HG03439 (cell line): ENCODE measurements around the gene OXT.

Experiments used
- ATAC-seq: cut with Tn5 transposase; IDR thresholded peaks from one replicate; pipeline ENCODE4 v1.9.1; 2021; ENCODE audit warnings: mild to moderate bottlenecking, moderate library complexity; ENCODE audit not compliant: unreplicated experiment

The OXT gene

DNA sequence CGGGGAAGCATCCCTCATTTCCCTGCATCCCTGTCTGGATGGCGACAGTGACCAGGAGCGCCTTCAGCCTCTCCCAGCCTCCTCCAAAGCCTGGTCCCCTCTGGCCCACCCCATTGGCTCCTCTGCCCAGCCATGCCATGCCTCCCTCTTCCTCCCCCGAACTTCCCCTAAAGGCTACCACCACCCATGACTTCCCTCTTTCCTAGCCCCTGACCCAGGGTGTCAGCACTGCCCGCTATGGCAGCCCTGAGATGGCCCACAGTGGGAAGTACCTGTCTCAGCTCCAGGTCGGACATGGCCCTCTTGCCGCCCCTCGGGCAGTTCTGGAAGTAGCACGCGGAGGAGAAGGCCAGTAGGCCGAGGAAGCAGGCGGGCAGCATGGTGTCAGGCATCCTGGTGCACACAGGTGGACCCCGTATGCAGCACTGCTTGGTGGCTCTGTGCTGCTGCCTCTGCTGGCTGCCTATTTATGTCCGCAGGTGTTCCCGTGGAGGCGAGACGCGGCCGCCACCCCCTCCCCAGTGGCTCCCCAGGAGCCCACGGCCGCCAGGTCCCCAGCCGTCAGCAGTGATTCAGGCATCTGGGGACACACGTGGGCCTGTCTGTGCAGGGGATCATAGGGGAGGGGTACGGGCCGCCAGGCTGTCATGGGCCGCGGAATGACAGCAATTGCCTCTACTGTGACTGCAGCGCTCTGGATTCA is 13.0 kb downstream of the OXT start, which contains the start of gene AVP:
AVP (minus strand) TSS at position 442 of the 703 bp plus-strand sequence; CDS start at position 392, 50 bp downstream.
- ATAC-seq = no peak

DNA sequence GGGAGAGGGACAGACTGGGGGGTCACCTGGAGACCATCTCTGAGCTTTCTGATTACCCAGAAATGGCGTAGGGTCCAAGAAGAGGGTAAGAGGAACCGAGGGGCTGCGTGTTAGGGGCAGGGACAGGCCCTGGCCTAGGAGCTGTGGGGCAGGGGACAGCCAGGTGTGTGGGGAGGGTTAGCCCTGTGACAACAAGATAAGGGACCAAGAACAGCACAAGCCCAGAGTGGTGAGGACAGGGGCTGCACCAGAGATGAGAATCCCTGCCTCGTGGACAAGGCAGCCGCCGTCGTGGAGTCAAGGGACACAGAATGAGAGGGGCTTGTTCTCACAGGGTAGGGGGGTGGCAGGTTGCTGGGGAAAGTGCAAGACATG is 13.6 kb downstream of the OXT start:
- ATAC-seq = no peak

DNA sequence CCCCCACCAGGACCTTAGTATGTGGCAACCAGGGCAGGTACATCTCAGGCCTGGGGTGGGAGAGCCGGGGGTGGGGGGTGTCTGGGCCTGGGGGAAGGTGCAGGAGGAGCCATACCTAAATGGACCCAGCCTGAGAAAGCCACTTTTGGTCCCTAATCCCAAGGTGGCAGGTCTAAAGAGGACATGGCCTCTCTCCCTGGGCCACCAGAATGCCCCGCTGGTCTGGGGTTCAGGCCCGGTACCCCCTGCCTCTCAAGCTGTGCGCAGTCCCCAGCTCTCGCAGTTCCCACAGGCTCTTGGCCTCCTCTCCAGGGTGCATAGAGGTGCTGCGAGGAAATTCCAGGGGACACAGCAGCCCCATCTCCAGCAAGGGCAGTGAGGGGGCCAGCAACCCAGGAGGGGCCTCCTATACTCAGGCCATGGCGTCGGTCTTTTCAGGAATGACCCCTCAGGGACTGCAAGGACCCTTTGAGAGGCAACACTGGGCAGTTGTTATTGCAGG is 14.2 kb downstream of the OXT start:
- ATAC-seq = no peak

DNA sequence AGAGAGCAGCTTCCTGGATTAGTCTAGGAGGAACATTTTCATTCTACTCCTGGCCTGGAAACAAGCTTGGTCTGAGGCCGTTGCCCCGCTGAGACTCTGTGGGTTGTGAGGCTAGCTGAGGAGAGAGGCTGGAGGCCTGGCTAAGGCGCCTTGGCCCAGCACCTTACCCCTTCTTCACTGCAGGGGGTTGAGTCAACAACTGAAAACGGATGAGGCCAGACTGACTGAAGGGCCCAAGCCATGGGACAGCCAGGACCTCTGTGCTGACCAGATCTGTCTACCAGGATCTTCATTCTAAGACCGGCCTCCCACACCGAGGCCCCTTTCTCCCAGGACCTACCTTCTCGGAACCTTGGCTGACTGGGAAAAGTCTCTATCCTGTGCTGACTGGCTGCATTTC is 16.6 kb downstream of the OXT start:
- no peak for ATAC-seq

DNA sequence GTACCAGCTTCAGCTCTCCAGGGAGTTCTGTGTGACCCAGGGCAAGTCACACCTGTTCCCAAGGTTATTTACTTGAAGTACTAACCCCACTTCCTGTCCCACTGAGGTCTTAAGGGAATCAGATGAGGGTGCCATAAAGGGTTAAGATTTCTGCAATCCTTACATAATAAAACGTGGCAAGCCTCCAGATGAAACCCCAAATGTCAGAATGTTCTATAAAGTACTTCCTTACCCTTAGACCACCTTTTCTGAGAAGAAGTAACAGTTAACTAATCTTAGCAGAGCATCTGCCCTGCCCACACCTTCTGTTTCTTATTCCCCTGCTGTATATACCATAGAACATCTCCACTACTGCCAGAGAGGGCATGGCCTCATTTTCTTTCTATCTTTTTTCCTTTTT is 19.1 kb downstream of the OXT start:
- no peak for ATAC-seq

DNA sequence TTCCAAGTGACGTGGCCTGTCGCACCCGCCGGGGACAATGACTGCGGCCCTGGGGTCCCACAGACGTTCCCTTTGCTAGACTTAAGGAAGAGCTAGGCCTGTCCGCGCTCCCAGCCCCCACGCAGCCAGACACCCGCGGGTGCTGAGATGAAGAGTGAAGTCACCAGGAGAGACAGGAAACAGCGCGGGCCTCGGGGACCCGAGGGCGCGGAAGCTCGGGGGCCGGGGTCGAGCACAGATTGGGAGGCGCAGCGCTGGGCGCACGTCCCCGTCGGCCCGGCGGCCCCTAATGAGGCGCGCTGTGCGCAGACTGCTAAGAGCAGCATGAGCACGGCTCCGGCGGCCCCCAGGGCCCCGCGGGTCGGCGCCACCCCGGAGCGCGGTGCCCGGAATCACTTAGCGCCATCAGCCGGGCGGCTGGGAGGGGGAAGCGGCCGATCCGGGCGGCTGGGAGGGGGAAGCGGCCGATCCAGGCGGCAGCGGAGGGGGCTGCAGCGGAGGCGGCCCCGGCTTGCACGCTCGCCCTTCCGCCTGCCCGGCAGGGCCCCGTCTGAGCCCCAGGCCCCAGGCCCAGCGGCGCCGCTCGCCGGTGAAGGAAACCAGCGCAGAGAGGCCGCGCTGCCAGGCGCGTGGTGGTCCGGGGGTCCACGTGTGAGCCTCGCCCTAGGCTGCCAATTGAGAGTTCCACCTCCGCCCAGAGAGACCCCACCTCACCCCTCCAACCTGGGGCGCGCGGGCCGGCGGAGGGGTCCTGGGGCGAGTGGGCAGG is 21.4 kb downstream of the OXT start:
- no peak for ATAC-seq

DNA sequence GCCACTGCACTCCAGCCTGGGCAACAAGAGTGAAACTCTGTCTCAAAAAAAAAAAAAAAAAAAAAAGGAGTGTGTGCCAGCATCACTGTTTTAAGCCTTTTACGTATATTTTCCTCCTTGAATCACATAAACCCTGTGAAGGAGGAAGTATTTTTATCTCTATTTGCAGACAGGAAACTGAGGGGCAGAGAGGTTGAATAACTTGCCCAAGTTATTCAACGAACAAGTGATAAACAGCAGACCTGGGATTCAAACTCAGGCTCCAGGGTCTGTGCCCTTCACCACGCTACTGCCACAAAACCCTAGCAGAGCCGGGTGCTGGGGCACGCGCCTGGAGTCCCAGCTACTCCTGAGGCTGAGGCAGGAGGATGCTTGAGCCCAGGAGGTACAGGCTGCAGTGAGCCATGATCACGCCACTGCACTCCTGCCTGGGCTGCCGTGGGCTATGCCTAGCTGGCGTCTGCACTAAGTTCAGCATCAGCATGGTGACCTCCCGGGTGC is 22.5 kb downstream of the OXT start:
- ATAC-seq = no peak

DNA sequence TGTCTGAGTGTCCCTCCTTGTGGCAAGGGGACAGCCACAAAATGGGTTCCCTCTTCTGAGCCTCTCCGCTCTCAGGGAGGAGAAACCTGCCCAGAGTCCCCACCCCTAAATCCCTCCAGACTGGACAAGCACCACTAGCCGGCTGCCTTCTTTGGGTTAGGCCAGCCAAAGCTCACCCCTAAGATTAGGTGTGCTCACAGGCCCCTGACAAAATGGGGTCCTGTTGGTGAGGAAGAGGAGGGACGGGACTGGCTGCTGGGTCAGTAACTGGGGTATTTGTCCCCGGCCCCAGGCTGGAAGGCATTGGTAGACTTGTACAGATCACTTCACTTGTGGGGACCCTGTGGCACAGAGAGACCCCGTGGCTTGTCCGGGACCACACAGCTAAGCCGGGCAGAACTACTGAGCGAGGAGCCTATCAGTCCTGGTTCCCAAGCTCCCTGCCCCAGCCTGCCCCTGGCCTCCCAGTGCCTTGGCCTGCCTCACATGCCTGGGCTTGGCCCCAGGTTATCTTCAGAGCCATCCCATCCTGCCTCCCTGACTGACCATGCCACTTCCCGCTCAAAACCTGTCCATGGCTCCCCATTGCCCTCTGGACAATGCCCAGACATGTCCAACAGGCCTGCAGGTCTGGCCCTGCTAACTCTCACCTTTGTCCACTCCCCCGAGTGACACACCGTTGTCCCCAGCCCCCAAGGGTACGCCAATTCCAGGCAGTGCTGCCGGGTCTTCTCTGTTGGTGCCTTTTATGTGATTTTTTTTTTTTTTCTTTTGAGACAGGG is 23.6 kb downstream of the OXT start:
- no peak for ATAC-seq

DNA sequence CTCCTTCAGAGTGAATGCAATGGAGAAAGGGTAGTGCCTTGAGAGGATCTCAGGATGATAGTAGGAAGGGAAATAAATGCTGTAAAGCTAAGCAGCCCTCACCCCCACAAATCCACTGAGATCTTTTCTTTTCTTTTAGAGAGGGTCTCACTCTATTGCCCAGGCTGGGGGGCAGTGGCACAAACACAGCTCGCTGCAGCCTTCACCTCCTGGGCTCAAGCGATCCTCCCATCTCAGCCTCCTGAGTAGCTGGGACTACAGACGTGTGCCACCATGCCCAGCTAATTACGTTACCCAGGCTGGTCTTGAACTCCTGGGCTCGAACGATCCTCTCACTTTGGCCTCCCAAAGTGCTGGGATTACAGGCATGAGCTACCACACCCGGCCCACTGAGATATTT is 29.1 kb downstream of the OXT start:
- ATAC-seq = no peak

DNA sequence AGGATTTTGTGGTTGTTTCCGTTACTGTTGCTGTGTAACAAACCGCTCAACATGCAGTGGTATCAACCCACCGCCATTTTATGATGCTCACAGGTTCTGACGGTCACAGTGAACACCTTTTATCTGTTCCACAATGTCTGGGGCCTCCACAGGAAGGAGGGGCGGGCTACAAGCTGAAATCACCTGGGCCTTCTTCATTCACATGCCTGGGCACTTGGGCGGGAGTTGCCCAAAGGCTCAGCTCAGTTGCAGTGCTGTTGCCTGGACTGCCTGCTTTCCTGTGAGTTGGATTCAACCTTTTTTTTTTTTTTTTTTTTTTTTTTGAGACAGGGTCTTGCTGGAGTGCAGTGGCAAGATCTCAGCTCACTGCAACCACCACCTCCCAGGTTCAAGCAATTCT is 29.8 kb downstream of the OXT start:
- ATAC-seq = no peak

DNA sequence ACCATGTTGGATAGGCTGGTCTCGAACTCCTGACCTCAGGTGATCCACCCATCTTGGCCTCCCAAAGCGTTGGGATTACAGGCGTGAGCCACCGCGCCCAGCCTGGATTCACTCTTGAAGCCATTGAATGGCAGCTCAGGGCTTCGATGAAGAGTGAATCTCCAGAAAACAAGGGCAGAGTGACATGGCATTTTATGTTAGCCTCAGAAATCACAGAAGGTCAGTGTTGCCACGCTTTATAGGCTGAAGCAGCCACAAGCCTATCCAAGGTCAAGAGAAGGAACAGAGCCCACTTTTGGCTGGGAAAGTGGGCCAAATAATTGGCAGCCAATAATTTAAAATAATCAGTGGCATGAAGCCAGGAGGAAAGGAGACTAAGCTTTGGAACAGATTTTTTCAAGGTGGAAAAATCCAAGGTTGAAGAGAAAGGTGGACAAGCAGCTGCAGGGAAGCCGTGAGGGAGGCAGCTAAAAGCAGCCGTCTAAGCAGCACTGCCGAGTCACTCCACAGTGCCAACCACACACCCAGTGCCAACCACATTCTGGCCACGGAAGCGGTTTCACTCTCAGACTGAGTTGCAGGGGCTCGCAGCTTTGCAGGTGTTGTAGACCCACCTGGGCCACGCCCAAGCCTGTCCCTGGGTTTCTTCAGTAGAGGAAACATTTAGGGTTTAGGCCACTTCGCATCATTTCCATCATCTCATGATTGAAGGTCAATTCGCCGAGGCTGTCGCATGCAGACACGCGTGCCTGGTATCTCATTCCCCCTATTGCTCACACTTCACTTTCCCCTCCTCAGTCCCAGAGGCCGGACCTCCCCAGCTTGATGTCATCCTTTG is 30.5 kb downstream of the OXT start:
- no peak for ATAC-seq

DNA sequence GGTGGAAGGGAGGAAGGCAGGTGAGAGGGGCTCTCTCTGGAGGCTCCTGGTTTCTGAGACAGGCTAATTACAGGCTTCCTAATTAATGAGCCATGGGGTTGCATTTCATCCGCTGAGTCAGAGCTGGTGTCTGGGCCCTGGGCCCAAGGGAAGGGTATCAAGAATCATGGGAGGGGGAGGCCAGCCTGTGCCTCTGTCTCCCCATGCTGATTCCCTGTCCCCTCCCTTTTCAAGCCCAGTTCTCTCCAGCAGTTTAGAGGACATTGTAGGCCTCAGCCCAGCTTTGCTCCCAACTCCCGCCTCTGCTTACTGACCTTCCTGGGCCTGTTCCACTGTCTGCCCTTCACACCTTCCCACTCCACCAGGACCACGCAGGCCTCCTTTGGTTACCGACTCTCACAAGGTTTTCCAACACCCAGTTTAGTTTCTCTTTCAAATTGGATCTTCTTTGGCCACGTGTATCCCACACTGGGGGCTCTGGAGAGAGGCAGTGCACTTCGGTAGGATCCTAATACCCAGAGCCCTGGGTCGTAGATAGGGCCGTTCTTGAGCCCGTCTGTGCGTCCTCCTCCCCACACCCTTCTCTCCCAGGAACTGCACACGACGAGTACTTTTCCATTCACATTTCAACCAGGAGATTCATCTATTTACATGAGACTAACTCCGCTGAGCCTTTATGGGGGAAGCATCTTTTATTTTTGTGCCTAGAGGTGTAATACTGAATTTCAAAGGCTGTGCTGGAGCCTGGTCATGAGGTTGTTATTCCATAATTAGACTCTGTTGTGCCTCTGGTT is 31.4 kb downstream of the OXT start:
- no peak for ATAC-seq

DNA sequence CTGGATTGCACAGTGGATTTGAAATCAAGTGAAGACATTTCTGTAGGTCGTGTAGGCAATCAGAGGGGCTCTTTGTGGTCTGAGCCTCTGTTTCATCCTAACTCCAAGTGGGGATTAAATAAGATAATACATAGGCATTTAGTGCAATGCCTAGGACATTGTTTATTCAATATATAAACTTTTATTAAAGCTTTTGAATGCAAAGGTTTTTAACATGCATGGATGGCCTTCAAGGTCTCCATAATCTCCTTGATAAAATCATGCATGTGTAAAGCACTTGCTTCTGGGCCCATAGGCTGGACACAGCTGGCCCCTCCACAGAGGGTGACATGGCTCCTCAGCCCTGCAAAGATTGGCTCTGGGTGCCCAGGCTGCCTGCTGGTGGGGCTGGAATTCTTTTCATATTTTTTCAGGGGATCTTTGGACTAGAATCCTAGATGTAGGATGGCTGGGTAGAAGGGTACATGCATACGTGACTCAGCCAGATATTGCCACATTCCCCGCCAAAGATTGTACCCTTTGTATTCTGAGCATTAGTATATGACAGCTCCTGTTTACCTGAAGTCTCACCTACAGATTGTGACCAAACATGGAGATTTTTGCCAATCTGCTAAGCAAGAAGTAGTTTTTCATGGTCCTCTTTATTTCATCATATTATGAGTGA is 32.1 kb downstream of the OXT start:
- no peak for ATAC-seq

DNA sequence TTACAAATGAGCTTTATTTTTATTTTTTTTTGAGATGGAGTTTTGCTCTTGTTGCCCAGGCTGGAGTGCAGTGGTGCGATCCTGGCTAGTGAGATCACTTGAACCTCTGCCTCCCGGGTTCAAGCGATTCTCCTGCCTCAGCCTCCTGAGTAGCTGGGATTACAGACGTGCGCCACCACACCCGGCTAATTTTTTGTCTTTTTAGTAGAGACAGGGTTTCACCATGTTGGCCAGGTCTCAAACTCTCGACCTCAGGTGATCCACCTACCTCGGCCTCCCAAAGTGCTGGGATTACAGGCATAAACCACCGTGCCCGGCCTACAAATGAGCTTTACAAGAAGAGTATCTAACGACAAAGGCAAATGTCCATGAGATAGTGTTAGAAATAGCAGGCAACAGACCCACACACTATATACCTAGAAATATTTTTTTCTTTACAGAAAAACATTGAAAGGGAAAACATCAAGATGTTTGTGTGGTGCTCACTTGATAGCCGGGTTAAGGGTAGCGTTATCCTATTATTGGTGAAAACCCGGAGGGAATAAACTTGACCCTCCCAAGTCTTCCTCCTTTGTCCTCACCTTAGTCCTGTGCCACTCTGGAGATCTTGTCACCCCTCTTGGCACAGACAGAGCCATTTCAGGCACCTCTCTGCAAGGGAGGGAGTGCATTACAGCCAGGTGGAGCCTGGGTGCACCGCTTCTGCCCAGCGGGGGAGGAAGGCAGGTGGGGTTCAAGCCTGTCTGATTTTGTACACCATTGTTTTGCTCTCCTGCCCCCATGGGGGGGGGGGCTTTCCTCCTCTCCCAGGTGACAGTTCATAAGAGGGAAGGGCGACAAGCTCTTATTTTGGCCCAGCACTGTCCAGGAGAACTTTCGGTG is 34.1 kb downstream of the OXT start:
- ATAC-seq = no peak

DNA sequence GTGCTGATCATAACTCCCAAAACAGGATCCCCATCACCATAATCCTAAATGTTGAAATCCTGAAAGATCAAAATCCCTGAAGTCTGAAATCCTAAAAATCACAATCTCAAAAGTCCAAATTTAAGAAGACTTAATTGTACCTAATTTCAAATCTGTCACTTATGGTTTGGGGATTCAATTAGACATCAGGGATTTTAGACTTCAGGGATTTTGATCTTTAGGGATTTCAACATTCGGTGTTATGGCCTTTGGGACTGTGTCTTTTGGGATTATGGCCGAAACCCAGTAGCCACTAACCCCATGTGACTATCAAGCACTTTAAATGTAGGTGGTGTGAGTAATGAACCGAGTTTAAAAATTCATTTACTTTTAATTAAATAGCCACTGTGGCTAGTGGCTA is 34.8 kb downstream of the OXT start:
- no peak for ATAC-seq

DNA sequence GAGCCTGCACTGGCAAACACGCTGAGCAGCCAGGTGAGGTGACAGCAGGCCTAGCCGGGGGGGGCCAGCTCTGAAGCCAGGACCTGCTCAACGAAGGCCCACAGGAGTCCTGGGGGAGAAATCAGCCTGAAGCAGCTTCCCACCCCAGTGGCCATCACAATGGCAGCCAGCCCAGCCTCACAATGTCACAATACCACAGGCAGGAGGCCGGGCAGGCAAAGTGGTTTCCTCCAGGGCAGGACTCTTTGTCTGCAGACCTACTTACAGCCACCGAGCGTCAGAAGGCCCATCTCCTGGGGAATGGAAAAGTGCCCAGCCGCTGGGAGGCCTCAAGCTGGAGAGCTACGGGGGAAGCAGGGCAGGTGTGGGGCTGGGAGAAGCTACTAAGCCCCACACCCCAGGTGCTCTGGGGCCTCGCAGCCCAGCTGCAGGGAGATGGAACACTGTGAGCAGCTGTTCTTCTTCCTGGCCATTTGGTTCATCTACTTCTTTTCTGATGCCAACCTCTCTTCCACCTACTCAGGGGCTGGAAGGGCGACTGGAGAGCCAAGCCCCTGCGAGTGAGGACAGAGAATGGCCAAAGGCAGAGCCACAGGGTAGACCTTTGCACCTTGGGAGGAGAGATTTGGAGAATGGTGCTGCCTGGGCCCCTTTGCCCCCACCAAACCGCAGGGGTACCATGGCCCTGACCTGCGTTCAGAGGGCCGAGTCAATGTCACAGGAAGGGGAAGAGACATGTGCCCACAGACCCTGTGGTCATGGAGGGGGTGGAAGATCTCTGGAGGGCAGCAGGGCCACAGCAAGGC is 35.4 kb downstream of the OXT start:
- no peak for ATAC-seq

DNA sequence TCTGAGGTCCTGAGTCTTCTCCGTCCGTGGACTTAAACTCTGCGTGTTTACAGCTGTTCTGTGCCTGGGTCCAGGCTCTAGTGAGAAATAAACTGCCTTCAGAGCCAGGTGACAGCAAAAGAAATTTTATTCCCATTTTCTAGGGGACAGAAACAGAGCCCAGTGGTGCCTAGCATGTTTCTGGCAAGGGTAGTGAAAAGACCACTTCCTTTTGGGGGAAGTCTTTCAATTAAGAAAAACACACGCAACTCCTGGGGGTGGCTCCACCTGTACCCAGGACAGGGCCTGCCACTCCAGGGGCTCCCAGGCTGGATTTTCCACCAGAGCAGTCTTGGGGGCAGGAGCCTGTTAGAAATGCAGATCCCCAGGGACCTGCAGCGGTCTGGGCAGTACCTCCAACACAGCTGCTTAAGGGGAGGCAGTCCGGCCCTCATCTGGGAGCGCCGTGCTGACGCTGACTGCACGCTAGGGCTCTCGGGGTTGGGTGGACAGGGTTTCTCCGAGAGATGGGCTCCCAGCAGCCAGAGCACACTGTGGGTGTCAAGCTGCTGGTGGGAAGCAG is 36.1 kb downstream of the OXT start:
- ATAC-seq = no peak
